HS-27A (cell line): ENCODE results near the gene MPHOSPH10.
"Not testable (repeated sequence)": the region's sequence is repeated elsewhere in the genome, so short reads cannot be mapped to it uniquely, and the experiment has no call there.

ENCODE experiments used
- DNase-seq: peaks from one replicate; pipeline ENCODE4 v3.0.0-alpha.2; 2012; ENCODE audit warnings: low read depth, missing footprints

The MPHOSPH10 gene

DNA sequence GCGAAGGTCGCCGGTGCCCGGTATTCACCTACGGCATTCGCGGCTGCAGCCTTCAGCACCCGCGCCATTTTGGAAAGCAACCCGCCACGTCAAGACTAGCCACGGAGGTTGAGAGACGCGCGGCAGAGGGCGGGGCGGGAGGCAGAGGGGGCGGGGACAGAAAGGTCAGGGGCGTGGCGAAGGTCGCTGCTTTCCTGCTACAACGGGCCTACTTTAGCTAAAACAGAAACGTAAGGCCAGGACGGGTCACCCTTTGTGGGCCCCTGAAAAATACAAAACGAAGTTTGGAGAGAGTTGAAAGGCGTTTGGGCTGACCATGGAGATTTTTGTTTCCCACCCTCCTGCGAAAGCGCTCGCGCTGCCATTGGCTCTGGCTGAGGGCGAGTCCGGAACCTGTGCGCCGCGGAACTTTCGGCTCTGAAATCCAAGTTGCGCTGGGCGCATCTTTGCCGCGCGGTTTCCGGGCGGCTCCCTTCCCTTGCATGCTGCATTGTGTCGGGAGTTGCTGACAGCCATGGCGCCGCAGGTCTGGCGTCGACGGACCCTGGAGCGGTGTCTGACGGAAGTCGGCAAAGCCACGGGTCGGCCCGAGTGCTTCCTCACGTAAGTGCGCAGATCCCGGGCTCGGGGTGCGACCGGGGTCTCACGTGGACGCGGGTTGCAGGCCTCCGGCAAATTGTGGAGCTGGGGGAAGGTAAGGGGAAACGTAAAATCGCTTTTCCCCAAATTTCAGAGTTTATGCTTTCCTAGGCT lies at the start of gene MPHOSPH10, which contains the start of gene MCEE:
TSS of gene MPHOSPH10 (plus strand) at position 483 of the 753 bp plus-strand sequence. CDS start at position 515, 32 bp downstream.
TSS of gene MCEE (minus strand) at position 78 of the 753 bp plus-strand sequence. CDS start at position 68, 10 bp downstream.
- peak; percentile 51 for DNase-seq

- no peak for DNase-seq
These were observed 47.8 kb upstream of the MPHOSPH10 start for GRCh38 chr2:71082402-71083252.

DNA sequence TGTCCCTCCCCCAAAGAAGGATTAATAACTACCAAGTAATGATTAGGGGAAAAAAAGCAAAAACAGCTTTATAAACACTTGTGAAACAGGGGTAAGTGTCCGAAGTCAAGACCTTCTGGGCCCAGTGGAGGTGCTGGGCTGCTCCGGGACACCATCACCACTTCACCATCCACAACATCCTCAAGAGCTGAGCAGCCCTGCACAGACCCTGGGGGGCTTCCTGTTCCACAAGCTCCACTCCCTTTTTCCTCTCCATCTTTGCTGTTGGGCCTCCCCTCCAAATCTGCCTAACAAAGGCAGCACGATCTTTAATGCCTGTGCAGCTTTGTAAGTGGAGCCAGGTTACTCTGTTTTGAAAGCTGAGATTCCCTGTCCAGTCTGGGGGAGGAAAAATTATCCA lies 47.1 kb upstream of the MPHOSPH10 start:
- DNase-seq, result not testable (repeated sequence)

GRCh38 chr2:71083752-71084312 lies 46.6 kb upstream of the MPHOSPH10 start:
- not testable (repeated sequence) for DNase-seq

DNA sequence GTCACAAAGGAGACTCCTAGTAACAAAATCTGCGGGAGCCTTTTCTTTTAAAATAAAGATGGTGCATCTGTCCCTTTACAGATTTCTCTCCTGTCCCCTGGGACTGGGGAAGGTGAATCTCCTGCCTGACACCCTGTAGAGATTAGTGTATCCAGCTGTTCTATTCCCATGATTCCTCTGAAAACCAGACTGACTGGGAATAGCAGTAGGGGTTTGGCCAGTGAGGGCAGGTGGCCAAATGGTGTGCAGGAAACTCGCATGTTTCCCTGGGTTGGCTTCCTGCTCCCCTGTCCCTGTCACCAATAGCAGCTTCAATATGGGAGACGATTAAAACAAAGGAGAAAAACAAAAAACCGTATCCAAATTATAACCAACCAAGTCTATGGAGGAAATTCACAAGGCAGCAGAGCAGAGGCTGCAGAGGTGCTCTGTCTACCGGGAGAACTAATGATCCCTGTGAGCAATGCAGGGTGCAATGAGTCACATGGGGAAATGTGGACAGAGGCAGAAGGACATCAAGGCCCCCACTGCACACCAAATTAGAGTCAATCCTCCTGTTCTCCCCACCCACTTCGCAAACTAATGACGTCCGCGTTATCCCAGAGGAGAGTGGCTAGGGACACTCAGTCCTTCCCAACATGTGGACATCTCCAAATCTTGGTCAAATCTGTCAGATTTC lies 45.0 kb upstream of the MPHOSPH10 start:
- DNase-seq, result not testable (repeated sequence)

- DNase-seq, result not testable (repeated sequence)
These were observed 41.0 kb upstream of the MPHOSPH10 start for GRCh38 chr2:71089475-71089874.

DNA sequence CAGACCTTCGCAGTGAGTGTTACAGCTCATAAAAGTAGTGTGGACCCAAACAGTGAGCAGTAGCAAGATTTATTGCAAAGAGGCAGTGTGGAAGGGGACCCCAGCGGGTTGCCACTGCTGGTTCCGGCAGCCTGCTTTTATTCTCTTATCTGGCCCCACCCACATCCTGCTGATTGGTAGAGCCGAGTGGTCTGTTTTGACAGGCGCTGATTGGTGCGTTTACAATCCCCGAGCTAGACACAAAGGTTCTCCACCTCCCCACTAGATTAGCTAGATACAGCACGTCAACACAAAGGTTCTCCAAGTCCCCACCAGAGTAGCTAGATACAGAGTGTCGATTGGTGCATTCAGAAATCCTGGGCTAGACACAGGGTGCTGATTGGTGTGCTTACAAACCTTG lies 38.6 kb upstream of the MPHOSPH10 start:
- not testable (repeated sequence) for DNase-seq

- not testable (repeated sequence) for DNase-seq
These were observed 37.8 kb upstream of the MPHOSPH10 start for GRCh38 chr2:71092491-71093260.

- no peak for DNase-seq
These were observed 30.1 kb upstream of the MPHOSPH10 start for GRCh38 chr2:71100195-71100964.

GRCh38 chr2:71101656-71102055 lies 28.8 kb upstream of the MPHOSPH10 start:
- DNase-seq, result no peak

DNA sequence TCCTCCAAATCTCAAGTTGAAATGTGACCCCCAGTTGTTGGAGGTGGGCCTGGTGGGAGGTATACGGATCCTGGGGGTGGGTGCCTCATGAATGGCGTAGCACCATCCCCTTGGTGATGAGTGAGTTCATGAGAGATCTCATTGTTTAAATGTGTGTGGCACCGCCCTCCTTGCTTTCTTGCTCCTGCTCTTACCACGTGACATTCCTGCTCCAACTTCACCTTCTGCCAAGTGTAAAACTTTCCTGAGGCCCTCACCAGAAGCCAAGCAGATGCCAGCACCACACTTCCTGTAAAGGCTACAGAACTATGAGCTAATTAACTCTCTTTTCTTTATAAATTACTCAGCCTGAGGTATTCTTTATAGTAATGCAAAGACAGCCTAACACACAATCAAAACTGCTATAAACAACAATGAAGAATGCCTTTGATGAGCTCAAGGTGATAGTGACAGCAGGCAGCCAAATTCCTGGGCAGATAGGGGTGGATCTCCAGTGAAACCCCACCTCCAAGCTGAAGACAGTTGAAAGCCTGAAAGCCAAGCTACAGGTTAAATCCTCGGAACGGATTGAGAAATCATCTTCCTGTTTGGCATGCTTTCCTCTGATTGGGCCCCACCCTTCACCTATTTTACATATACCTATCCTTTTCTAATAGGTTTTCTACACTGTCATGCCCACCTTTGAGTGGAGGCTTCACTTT lies 27.3 kb upstream of the MPHOSPH10 start:
- no peak for DNase-seq

DNA sequence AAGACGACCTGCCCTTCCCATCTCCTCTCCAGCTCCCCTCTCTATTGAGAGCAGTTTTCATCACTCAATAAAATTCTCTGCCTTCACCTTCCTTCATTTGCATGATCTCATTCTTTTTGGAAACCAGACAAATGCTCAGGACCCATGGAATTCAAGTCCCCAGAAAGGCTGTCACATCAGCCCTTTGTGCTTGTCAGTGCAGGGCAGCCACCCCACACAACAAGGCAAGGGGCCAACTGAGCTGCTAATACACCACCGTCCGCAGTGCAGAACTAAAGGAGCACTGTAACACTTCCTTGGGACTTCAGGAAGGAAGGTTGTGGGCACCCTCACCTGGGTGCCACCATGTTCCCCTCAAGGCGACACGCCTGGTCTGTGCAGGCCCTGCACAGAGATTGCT lies 26.6 kb upstream of the MPHOSPH10 start:
- DNase-seq, result no peak

DNA sequence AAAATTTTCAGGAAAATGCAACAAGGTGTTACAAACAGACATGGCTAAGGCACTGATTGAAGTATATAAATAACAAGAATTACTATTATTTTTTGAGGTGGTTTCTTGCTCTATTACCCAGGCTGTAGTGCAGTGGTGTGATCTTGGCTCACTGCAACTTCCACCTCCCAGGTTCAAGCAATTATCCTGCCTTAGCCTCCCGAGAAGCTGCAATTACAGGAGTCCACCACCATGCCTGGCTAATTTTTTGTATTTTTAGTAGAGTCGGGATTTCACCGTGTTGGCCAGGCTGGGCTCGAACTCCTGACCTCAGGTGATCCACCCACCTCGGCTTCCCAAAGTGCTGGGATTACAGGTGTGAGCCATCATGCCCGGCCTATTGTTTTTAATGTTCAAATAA lies 24.0 kb upstream of the MPHOSPH10 start:
- DNase-seq, result not testable (repeated sequence)

GRCh38 chr2:71108091-71108490 lies 22.3 kb upstream of the MPHOSPH10 start:
- DNase-seq, result no peak

- no peak for DNase-seq
These were observed 16.6 kb upstream of the MPHOSPH10 start for GRCh38 chr2:71113843-71114242.

DNA sequence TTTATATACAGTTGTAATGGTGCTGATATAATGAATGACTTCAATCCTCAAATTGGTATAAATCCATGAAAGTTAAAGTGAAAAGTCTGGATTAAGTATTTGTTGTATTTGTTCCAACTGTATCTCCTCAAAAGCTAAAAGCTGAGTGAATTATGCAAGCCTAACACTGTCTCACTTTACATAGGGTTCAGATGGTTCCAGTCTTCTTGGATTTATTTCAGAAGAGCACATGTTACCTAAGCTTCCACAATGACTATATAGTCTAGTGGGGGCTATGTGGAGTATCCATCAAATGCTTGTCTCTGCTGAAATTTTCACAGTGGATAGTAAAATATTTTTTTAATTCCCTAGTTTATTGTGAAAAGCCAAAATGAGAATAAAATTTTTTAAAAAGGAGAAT lies 13.4 kb upstream of the MPHOSPH10 start:
- no peak for DNase-seq

DNA sequence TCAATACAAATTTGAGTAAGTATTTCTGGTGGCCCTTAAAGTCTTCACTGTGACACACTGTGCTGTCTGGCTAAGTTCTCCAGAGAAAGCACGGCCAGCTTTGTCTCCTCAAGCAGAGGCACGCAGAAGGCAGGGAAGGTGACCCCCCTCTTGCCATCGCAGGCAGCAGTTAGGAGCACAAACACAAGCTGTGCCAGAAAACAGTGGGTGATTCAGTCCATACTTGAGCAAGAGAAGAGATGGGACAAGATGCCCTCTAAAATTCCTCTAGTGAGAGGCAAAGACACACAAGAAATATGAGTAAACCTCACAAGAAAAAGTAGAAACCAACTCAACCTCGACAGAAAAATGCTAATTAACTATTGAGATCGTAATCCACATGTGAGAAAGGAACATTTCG lies 10.2 kb upstream of the MPHOSPH10 start:
- DNase-seq, result no peak

DNA sequence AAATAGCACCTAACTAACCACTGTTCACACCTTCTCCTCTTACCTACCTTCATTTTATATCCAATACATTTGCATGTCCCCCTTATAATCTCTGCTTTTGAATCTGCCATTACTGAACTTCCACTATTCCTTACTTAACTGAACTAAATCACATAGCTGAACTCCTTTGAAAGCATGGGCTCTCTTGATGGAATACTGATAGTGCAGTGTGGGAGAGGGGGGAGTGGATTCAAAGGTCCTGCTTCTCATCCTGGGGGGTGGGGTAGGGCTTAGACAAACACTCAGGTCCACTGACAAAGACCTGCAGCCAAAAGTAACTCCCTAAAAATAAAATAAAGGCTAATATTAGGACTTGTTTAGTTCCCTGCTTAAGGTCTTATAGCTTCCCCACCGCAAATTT lies 9.0 kb upstream of the MPHOSPH10 start:
- no peak for DNase-seq

GRCh38 chr2:71122387-71123298 lies 7.8 kb upstream of the MPHOSPH10 start:
- DNase-seq, result no peak
